Measurements from ENCODE around the gene CMKLR1. TPM values are rescaled to one million over a fixed set of nuclear protein-coding genes. Genes with fewer than 3 reads are reported as not detected.

CMKLR1 gene
- total RNA-seq, 1 experiment from 2014 or later: 0.66 TPM

- H3K23ac ChIP-seq (ENCODE audit: insufficient read length, low read depth, low read length): no peak overlapping the region
- H2AFZ ChIP-seq (ENCODE audit: low read length): no peak overlapping the region
- H3K27ac Mint-ChIP-seq: no peak overlapping the region
These were observed 20.4 kb downstream of the CMKLR1 start for GRCh38 chr12:108318472-108319275.

More at GRCh38 chr12:108318472-108319275, 20.4 kb downstream of the CMKLR1 start:
- Histone ChIP-seq H3K79me2 (ENCODE audit: insufficient read depth, low read length) (no peaks in the 10 kb centered on the region), H4K8ac (replicated peaks; ENCODE audit: insufficient read length, low read depth, low read length) (no peak overlapping the region), H2BK120ac (ENCODE audit: low read depth, low read length, poor library complexity, severe bottlenecking) (no peak overlapping the region), H3K23me2 (ENCODE audit: insufficient read length, low read depth, low read length, poor library complexity, severe bottlenecking) (no peaks in the 10 kb centered on the region), H2AK5ac (ENCODE audit: insufficient read length, low read length) (no peak overlapping the region), H3K4ac (ENCODE audit: low read depth, low read length) (no peak overlapping the region), H2BK12ac (ENCODE audit: insufficient read length, low read depth, low read length) (no peak overlapping the region), H3K27ac (ENCODE audit: insufficient read length, low read depth, low read length) (no peak overlapping the region), H3K9me3 (ENCODE audit: control insufficient read depth, low read depth, low read length) (no peaks in the 10 kb centered on the region), H2BK5ac (ENCODE audit: insufficient read length, low read length) (no peak overlapping the region), H3K4me1 (ENCODE audit: insufficient read depth, low read length) (peaks cover 26% of the 10 kb centered on the region), H3K56ac (ENCODE audit: insufficient read length, low read depth, low read length) (no peak overlapping the region), H3K14ac (ENCODE audit: insufficient read depth, low read length) (no peak overlapping the region), H2BK15ac (ENCODE audit: low read depth, low read length) (no peak overlapping the region), H4K20me1 (ENCODE audit: control insufficient read depth, insufficient read depth, insufficient read length) (no peaks in the 10 kb centered on the region), H3K79me1 (ENCODE audit: insufficient read depth, low read depth, low read length, poor library complexity, severe bottlenecking) (no peaks in the 10 kb centered on the region), H4K91ac (ENCODE audit: insufficient read length, low read depth, low read length) (no peak overlapping the region), H2BK20ac (ENCODE audit: low read depth, low read length, poor library complexity, severe bottlenecking) (no peak overlapping the region), H3K9ac (ENCODE audit: extremely low read depth, insufficient read length, low read length) (no peak overlapping the region), H3K27me3 (ENCODE audit: insufficient read depth, low read length) (no peaks in the 10 kb centered on the region), H3T11ph (ENCODE audit: low read length) (no peak overlapping the region), H3K18ac (ENCODE audit: insufficient read length, low read depth, low read length) (no peak overlapping the region), H4K5ac (ENCODE audit: insufficient read length, low read depth, low read length) (no peak overlapping the region), H3K4me2 (ENCODE audit: insufficient read depth, insufficient read length, low read length) (no peak overlapping the region)
- Mint-ChIP-seq H3K4me3 (no peak overlapping the region), H3K36me3 (ENCODE audit: insufficient read depth in 1 of 3, low read depth in 3 of 3) (no peaks in the 10 kb centered on the region; a peak in 1 of 7 replicates), H3K9me3 (peaks cover 0 to 7% of the 10 kb centered on the region in 2 experiments; a peak in 1 of 5 replicates), H3K4me1 (peaks cover 44 to 47% of the 10 kb centered on the region in 2 experiments), H3K27me3 (ENCODE audit: low read depth) (peaks cover 10% of the 10 kb centered on the region)
- no peak for DNase-seq
- no peak for TF ChIP-seq CTCF (conservative IDR thresholded peaks at IDR 0.05)
- no CpG with 5 or more reads among the region's 6 CpGs for WGBS (ENCODE audit: extremely low coverage, insufficient read length, low lambda C conversion rate)

All from H9 (cell line).